GM21737 (cell line): ENCODE results near the gene MRPL49.

Experiments used
- ATAC-seq: cut with Tn5 transposase; IDR thresholded peaks from one replicate; pipeline ENCODE4 v1.9.1; 2021; ENCODE audit warnings: mild to moderate bottlenecking, moderate library complexity; ENCODE audit not compliant: unreplicated experiment

Gene MRPL49

GRCh38 chr11:65102142-65103095 is 19.7 kb upstream of the MRPL49 start:
- no peak for ATAC-seq

DNA sequence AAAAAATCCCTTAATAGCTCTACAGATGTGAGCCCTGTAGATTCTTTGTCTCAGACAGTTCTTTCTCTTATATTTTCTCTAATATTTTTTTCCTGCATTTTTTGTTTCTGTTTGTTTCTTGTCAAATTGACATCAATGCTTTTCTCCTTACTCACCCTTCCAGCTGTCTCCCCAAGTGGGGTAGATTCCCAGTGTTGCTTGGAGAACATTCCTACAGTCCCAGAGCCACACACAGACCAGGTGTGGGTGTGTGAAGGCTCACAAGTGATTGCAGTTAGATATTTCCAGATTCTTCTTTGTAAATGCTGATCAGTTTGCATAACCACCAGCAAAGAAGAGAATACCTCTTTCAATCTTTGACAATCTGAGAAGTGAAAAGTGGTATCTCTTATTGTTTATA is 18.6 kb upstream of the MRPL49 start:
- no peak for ATAC-seq

- ATAC-seq, result no peak
Measured at GRCh38 chr11:65104628-65105027, 17.5 kb upstream of the MRPL49 start.

GRCh38 chr11:65107078-65107477 is 15.0 kb upstream of the MRPL49 start:
- ATAC-seq, result no peak

GRCh38 chr11:65107751-65108468 is 14.2 kb upstream of the MRPL49 start:
- no peak for ATAC-seq

DNA sequence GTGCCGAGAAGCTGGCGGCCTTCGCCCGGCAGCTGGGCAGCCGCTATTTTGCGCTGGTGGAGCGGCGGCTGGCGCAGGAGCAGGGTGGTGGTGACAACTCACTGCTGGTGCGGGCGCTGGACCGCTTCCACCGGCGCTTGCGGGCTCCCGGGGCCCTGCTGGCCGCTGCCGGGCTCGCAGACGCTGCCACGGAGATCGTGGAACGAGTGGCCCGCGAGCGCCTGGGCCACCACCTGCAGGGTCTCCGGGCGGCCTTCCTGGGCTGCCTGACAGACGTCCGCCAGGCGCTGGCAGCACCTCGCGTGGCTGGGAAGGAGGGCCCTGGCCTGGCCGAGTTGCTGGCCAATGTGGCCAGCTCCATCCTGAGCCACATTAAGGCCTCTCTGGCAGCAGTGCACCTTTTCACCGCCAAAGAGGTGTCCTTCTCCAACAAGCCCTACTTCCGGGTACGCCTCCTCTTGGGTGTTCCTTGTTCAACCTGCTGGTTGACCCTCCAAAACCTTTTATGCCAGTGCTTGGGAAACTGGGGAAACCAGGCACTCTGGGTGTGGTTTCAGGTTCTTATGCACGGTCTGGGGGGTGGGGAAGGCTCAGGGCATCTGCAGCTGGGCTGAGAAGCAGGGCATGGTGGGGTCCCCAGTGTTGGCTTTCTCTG is 13.5 kb upstream of the MRPL49 start:
- ATAC-seq, result no peak

- no peak for ATAC-seq
Measured at GRCh38 chr11:65109231-65110198, 12.6 kb upstream of the MRPL49 start.

DNA sequence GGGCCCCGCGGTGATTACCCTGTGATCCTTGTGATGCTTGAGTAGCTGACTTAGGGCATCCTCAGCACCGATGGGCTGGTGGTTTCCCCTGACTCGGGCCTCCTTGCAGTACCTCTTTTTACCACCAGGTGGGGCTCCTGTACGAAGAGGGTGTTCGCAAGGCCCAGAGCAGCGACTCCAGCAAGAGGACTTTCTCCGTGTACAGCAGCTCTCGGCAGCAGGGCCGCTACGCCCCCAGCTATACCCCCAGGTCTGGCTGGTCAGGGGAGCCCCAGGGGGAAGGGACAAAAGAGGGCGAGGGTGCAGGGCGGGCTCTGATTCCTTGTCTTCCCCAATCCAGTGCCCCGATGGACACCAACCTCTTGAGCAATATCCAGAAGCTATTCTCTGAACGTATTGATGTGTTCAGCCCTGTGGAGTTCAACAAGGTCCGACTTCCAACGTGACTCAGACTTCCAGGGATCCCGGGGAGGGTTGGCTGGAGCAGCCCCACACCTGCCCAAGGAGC is 11.7 kb upstream of the MRPL49 start:
- ATAC-seq, result no peak

GRCh38 chr11:65111159-65111743 is 10.9 kb upstream of the MRPL49 start:
- no peak for ATAC-seq

DNA sequence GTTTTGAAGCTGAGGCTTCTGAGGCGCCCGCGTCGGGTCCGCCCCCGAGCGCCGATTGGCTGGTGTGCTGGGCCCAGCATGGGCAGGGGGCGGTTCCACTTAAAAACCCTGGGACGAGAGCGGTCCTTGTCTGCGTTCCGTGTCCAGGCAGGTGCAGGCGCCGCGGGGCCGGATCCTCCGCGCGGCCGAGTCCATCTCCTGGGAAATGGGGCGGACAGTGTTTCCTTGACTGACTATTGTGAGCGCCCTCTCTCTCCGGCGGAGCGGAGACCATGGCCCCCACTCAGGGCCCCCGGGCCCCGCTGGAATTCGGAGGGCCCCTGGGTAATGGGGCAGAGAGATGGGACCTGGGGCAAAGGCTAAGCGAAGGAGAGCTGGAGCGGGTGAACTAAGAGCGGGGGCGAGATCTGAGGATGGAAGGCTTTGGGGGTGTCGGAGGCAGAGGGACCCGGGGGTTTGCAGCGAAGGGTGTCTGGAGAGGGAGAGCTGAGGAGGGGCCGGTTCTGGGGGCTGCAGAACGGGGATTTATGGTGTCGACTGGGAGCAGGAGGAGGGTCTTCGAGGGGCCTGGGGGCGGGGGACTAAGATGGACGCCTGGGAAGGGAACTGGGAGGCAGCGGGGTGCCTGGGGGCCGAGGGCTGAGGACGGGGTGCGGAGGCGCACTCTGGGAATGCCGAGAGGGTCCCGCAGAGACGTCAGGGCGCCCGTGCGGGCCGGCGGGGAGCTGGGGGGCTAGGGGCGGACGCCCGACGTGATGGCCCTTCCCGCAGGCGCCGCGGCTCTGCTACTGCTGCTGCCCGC is 10.2 kb upstream of the MRPL49 start, which contains the start of gene TM7SF2:
Gene TM7SF2, plus strand, starts transcription at position 129 of the 802 bp plus-strand sequence. Its CDS starts 144 bp downstream, at position 273.
- peak; percentile 48 for ATAC-seq

DNA sequence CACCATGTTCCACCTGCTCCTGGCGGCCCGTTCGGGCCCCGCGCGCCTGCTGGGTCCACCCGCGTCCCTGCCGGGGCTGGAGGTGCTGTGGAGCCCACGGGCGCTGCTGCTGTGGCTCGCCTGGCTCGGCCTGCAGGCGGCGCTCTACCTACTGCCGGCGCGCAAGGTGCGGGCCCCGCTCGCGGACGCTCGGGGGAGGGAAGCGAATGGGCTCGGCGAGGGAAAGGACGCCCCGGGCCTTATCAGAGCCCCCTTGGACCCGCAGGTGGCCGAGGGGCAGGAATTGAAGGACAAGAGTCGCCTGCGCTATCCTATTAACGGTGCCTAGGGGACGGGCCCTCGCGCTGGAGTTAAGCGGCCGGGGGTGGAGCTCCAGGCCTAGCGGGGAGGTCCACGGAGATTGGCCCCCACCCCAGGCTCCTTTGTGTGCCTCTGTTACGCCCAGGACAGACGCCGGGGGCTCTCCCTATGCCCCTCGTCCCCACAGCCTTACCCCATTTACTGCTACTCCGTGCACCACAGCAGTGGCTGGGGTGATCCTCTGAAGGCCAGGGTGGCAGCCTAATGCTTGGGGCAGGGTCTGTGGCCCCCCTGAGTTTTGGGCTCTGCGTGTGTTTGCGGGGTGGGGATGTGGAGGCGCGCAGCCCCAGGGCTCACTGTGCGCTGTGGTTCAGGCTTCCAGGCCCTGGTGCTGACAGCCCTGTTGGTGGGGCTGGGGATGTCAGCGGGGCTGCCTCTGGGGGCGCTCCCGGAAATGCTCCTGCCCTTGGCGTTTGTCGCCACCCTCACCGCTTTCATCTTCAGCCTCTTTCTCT is 9.4 kb upstream of the MRPL49 start:
- peak; percentile 27 for ATAC-seq

- no peak for ATAC-seq
Measured at GRCh38 chr11:65113361-65113756, 8.8 kb upstream of the MRPL49 start.

DNA sequence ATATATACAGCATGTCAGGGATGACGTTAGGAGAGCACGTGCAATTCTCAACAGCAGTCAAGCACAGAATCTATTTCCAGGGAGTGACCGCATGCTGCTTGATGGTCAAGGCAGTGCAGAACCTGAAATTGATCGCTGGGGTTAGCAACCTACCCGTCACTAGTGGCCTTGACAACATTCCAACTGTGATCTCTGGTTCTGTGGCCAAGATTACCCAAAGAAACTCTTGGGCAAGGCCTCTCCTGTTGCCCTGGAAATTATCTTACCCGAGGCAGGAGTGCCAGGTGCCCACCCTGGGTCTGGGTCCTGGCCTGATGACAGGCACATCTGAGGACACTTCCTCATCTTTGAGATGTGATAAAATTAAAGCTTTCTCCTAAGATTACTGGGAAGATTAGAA is 8.3 kb upstream of the MRPL49 start:
- no peak for ATAC-seq

DNA sequence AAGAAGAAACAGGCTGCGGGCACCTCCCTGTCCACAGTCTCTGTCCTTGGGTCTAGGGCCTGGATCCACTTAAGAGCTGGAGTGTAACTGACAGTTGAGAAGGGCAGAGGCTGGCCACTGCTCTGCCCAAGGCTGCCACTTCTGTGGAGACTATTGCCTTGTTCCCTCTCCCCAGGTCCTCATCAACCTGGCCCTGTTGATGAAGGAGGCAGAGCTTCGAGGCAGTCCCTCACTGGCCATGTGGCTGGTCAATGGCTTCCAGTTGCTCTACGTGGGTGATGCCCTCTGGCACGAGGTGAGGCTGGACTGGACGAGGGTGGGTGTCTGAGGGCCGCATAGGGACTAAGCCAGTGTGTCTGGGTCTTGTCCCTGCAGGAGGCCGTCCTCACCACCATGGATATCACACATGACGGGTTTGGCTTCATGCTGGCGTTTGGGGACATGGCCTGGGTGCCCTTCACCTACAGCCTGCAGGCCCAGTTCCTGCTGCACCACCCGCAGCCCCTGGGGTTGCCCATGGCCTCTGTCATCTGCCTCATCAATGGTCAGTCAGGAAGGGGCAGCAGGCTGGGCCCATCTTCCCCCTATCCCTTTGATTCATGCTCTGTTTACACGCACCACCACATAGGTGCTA is 7.5 kb upstream of the MRPL49 start:
- ATAC-seq, result no peak

DNA sequence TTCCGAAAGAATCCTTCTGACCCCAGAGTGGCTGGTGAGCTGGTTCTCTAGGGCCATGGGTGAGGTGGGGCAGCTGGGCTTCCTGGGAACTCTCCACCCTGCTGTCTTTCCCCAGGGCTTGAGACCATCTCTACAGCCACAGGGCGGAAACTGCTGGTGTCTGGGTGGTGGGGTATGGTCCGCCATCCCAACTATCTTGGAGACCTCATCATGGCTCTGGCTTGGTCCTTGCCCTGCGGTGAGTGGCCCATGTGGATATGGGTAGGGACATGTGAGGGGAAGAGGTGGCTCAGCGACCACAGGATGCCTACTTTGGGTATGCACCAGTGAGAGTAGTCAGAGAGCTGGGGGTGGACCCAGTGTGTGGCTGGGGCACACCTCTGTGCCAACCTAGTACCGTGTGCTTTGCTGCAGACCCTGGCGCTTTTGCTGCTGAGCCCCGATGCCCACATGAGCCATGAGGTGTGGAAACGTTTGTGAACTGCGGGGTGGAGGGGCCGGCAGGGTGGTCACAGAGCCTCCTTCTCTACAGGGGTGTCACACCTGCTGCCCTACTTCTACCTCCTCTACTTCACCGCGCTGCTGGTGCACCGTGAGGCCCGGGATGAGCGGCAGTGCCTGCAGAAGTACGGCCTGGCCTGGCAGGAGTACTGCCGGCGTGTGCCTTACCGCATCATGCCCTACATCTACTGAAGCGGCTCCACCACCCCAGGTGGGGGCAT is 6.6 kb upstream of the MRPL49 start:
- no peak for ATAC-seq

DNA sequence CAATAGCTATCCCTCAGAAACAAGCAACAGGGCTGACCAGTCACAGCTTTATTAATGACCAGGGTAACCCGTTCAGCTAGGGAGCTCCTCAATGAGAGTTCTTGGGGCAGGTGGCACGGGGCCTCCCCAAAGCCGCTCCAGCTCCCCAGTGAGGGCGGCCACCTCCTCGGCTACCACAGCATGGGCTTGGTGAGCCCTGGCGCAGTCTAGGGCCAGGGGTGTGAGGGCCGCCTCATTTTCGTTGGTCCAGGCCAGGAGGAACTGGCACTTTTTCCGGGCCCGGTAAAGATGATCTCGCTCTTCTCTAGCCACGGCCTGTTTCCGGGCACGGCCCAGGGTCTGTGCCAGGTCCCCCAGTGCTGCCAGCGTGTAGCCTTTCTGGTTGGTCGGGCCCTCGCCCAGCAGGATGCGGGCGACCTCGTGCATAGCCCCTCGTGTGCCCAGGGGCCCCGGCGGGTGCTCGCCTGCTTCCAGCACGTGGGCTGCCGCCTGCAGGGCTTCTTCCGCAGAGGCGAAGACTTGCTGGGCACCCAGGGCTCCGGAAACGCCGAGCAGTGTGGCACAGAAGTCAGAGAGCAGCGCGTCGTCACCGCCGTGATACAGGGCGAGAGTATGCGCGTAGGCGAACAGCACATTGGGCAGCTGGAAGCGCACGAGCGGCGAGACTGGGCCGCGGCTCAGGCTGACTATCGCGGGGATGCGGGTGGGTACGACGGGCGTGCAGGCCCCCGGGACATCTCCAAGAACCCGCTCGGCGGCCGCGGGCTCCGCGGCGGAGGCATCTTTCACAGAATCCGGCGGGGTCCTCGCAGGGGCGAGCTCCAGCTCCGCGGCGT is 5.5 kb upstream of the MRPL49 start:
- no peak for ATAC-seq
